ENCODE measurements around the gene OR2A42. TPM values are rescaled to one million over a fixed set of nuclear protein-coding genes. Genes with fewer than 3 reads are reported as not detected.
"Not testable (repeated sequence)": the region's sequence is repeated elsewhere in the genome, so short reads cannot be mapped to it uniquely, and the experiment has no call there.

The OR2A42 gene
- total RNA-seq: under 1 TPM in 1 of 5 donors, not detected in 4; 0.18 TPM
- polyA plus RNA-seq: not detected
- long read RNA-seq, donor 1: 0 reads
- long read RNA-seq, donor 2: 0 reads
- long read RNA-seq, donor 3: 0 reads
- long read RNA-seq, donor 4: 0 reads
- long read RNA-seq, donor 5: 0 reads
- long read RNA-seq, donor 6: 0 reads
- long read RNA-seq, donor 7: 0 reads
- long read RNA-seq, donor 8: 0 reads
- long read RNA-seq, donor 9: 0 reads
- long read RNA-seq, donor 10: 0 reads

DNA sequence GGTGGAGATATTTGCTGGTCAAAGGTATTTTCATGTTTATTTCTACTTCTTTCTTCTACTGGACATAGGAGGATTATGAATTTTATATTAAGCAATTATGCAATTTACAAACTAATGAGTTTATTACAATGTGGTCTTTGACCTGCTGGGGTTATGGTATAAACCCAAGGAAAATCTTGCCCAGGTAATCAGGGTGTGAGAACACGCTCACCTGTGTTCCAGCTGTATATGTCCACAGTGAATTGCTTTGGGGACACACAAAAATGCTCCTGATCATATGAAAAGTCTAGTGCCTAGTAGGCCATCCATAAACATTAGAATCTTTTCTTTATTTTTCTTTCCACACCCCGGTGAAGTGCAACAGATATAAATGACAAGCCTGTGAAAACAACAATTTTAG, at the start of gene OR2A42:
OR2A42 (minus strand) TSS at position 241 of the 400 bp plus-strand sequence. CDS start 6,762 bp downstream, outside the sequence.
- intact Hi-C loops (cut with DNase I; ENCODE audit: low total_unique reads); H3K4me1 ChIP-seq; H3K27ac ChIP-seq; DNase-seq; H3K9me3 ChIP-seq; H3K4me3 ChIP-seq; H3K27me3 ChIP-seq; H3K36me3 ChIP-seq: not testable (repeated sequence)
- WGBS, 5 donors: 79 to 100% (median 88%) methylated on average over 1 of the region's 2 CpGs

- intact Hi-C loops (cut with DNase I; ENCODE audit: low total_unique reads); DNase-seq: not testable (repeated sequence)
- no CpG with 5 or more reads among the region's 3 CpGs for WGBS, 5 donors
Observed at GRCh38 chr7:144287171-144287784, 47.9 kb upstream of the OR2A42 start.

GRCh38 chr7:144283716-144284115, 44.3 kb upstream of the OR2A42 start:
- intact Hi-C loops (cut with DNase I; ENCODE audit: low total_unique reads); H3K4me3 ChIP-seq; H3K36me3 ChIP-seq; H3K4me1 ChIP-seq; H3K27me3 ChIP-seq; H3K9me3 ChIP-seq; DNase-seq; H3K27ac ChIP-seq: not testable (repeated sequence)
- no CpG with 5 or more reads among the region's 6 CpGs for WGBS, 5 donors

More at GRCh38 chr7:144287171-144287784, 47.9 kb upstream of the OR2A42 start:
- not testable (repeated sequence) for H3K9me3 ChIP-seq, H3K4me1 ChIP-seq, H3K27ac ChIP-seq, H3K4me3 ChIP-seq, H3K36me3 ChIP-seq, H3K27me3 ChIP-seq

DNA sequence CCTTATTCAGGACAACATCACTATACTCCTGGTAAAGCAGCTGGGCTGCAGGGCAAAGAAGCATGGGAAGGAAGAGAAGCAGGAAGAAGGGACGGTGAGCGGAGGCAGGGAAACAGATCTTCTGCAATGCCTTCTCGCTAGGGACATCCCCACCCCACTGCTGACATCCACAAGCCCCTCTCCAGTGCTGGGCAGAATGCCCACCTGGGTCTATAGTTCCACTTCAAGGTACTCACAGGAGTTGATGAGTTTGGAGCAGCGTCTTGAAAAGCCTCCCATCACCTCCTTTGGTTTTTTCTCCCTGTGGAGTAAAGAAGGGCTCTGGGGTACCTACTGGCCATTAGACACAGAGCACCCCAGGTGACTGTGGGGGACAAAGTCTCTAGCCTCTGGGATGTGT, 43.1 kb upstream of the OR2A42 start:
- H3K9me3 ChIP-seq; intact Hi-C loops (cut with DNase I; ENCODE audit: low total_unique reads); H3K36me3 ChIP-seq; DNase-seq; H3K4me3 ChIP-seq; H3K27me3 ChIP-seq; H3K27ac ChIP-seq; H3K4me1 ChIP-seq: not testable (repeated sequence)
- 86 to 100% (median 96%) methylated on average over 2 to 4 of the region's 4 CpGs for WGBS, 5 donors

GRCh38 chr7:144281981-144282380, 42.6 kb upstream of the OR2A42 start:
- H3K9me3 ChIP-seq; intact Hi-C loops (cut with DNase I; ENCODE audit: low total_unique reads); H3K4me3 ChIP-seq; H3K4me1 ChIP-seq; DNase-seq; H3K27me3 ChIP-seq; H3K36me3 ChIP-seq; H3K27ac ChIP-seq: not testable (repeated sequence)
- WGBS, 5 donors: no CpG with 5 or more reads among the region's 8 CpGs

DNA sequence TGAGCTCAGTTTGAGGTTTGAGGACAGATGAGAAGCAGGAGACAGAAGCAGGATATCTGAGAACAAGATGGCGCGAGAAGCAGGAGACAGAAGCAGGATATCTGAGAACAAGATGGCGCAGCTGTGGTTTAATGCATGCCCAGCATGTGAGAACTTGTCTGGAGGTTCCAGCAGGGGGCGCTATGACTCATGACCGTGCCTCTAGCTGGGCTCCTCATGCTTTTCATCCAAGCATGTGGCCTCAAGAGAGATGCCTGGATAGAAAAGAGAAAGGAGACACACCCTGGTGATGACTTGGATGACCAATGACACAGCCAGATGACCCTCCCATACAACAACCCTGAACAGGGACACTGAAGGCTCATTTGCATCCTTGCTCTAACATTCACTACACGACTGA, 40.6 kb upstream of the OR2A42 start:
- H3K9me3 ChIP-seq; H3K4me3 ChIP-seq; H3K4me1 ChIP-seq; DNase-seq; H3K27ac ChIP-seq; H3K27me3 ChIP-seq; intact Hi-C loops (cut with DNase I; ENCODE audit: low total_unique reads); H3K36me3 ChIP-seq: not testable (repeated sequence)
- WGBS, 5 donors: 83 to 100% (median 97%) methylated on average over 2 to 4 of the region's 6 CpGs

DNA sequence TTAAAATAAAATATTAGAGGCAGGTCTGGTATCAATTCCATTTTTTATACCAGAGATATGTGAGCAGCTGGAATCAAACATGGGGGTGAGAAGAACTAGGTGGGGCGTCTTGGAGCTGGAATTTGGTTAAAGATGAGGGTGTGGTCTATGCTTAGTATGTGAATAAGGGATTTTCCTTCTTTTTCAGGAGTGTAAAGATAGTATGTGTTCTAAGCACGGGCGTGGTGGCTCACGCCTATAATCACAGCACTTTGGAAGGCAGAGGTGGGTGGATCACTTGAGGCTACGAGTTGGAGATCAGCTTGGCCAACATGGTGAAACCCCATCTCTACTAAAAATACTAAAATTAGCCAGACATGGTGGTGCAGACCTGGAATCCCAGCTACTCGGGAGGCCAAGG, 35.9 kb upstream of the OR2A42 start:
- WGBS, 5 donors: 90 to 100% (median 96%) methylated on average over 4 of the region's 6 CpGs
- DNase-seq; intact Hi-C loops (cut with DNase I; ENCODE audit: low total_unique reads); H3K4me3 ChIP-seq; H3K27ac ChIP-seq; H3K9me3 ChIP-seq; H3K36me3 ChIP-seq; H3K4me1 ChIP-seq; H3K27me3 ChIP-seq: not testable (repeated sequence)

DNA sequence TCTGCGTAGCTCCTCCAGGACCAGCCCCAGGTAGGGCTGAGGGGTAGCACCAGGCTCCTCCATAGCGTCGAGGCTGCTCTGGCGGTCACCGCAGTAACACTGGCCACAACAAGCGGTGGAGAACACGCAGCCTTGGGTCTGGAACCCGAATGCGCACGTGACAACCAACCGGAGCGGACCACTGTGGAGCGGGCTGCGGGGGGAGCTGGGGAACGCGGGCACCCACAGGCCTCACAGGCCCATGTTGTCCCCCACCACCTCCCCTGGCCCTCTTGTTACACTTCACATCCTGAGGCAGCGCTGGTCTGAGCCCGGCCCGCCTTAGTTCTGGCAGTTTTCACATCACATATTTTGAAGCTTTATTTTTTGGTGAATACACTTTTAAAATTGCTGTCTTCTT, 29.8 kb upstream of the OR2A42 start, which contains the start of gene CTAGE8:
CTAGE8 (minus strand) TSS at position 101 of the 400 bp plus-strand sequence; CDS start at position 63, 38 bp downstream.
- H3K27me3 ChIP-seq; H3K27ac ChIP-seq; intact Hi-C loops (cut with DNase I; ENCODE audit: low total_unique reads); H3K9me3 ChIP-seq; DNase-seq; H3K4me1 ChIP-seq; H3K4me3 ChIP-seq; H3K36me3 ChIP-seq: not testable (repeated sequence)
- WGBS, 5 donors: 100% methylated on average over 2 of the region's 19 CpGs; no CpG with 5 or more reads in 4 of the 5 donors

GRCh38 chr7:144264692-144265091, 25.3 kb upstream of the OR2A42 start, which contains the start of gene OR2A7:
TSS of gene OR2A7 (minus strand) at chr7:144264792. CDS start at chr7:144259628, 5,164 bp downstream.
- H3K4me1 ChIP-seq; H3K27me3 ChIP-seq; DNase-seq; H3K4me3 ChIP-seq; intact Hi-C loops (cut with DNase I; ENCODE audit: low total_unique reads); H3K27ac ChIP-seq; H3K36me3 ChIP-seq; H3K9me3 ChIP-seq: not testable (repeated sequence)
- WGBS, 5 donors: 91 to 97% (median 94%) methylated on average over 4 to 6 of the region's 7 CpGs

DNA sequence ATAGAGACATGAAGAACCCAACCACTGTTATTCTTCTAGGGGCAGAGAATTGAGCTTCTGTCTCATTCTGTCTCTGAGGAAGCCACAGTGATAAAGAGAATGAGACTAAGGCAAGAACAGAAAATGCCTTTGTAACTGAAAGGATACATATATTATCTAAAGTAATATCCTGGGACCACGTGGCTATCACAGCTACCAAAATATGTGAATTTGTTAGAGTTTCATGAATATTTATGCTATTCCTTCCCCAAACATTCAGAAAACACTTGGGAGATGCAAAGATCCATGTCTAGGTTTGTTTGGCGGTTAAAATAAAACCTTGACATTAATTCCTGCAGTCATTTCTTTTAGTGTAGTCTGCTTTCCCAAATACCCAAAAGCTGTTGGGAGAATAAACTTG, 22.7 kb upstream of the OR2A42 start:
- H3K4me1 ChIP-seq; H3K9me3 ChIP-seq; H3K27ac ChIP-seq; intact Hi-C loops (cut with DNase I; ENCODE audit: low total_unique reads); H3K27me3 ChIP-seq; DNase-seq; H3K4me3 ChIP-seq; H3K36me3 ChIP-seq: not testable (repeated sequence)
- no CpG with 5 or more reads among the region's 2 CpGs for WGBS, 5 donors

- WGBS, 5 donors: no CpG with 5 or more reads among the region's 14 CpGs
- H3K4me1 ChIP-seq; DNase-seq; H3K9me3 ChIP-seq; H3K4me3 ChIP-seq; H3K27ac ChIP-seq; intact Hi-C loops (cut with DNase I; ENCODE audit: low total_unique reads); H3K27me3 ChIP-seq; H3K36me3 ChIP-seq: not testable (repeated sequence)
Observed at GRCh38 chr7:144259067-144259466, 19.7 kb upstream of the OR2A42 start.

Data from stomach (tissue), 19 donors.